ENCODE results near the gene CFAP74. TPM values are rescaled to one million over a fixed set of nuclear protein-coding genes. Genes with fewer than 3 reads are reported as not detected.
"Not testable (repeated sequence)": the region's sequence is repeated elsewhere in the genome, so short reads cannot be mapped to it uniquely, and the experiment has no call there.

CFAP74 gene
- total and polyA plus RNA-seq, 2 experiments from 2014 or later, result not detected

GRCh38 chr1:1985375-1986050 lies 18.1 kb downstream of the CFAP74 start:
- TF ChIP-seq EZH2 (IDR thresholded peaks at IDR 0.05; ENCODE audit: borderline replicate concordance) (no peak), EZH2phosphoT487 (IDR thresholded peaks at IDR 0.05; ENCODE audit: low read depth, severe bottlenecking, unreplicated experiment) (no peak)
- TF ChIP-seq, protein P1, sequence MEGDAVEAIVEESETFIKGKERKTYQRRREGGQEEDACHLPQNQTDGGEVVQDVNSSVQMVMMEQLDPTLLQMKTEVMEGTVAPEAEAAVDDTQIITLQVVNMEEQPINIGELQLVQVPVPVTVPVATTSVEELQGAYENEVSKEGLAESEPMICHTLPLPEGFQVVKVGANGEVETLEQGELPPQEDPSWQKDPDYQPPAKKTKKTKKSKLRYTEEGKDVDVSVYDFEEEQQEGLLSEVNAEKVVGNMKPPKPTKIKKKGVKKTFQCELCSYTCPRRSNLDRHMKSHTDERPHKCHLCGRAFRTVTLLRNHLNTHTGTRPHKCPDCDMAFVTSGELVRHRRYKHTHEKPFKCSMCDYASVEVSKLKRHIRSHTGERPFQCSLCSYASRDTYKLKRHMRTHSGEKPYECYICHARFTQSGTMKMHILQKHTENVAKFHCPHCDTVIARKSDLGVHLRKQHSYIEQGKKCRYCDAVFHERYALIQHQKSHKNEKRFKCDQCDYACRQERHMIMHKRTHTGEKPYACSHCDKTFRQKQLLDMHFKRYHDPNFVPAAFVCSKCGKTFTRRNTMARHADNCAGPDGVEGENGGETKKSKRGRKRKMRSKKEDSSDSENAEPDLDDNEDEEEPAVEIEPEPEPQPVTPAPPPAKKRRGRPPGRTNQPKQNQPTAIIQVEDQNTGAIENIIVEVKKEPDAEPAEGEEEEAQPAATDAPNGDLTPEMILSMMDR (IDR thresholded peaks at IDR 0.05; ENCODE audit: poor library complexity), result no peak
- WGBS (ENCODE audit: low lambda C conversion rate, missing lambda C conversion rate), result 86% methylated on average over 27 of the region's 32 CpGs

GRCh38 chr1:1984560-1985070 lies 19.0 kb downstream of the CFAP74 start:
- Histone ChIP-seq H3K79me2 (no peaks in the 10 kb centered on the region), H3K4me3 (no peak overlapping the region), H3K27me3 (no peaks in the 10 kb centered on the region), H3K4me2 (no peak overlapping the region), H3K27ac (no peak overlapping the region), H2AFZ (no peak overlapping the region), H3K4me1 (ENCODE audit: insufficient read depth) (no peaks in the 10 kb centered on the region), H3K9me2 (replicated peaks; ENCODE audit: insufficient read depth) (no peaks in the 10 kb centered on the region), H3K9me3 (ENCODE audit: low read depth) (no peaks in the 10 kb centered on the region), H3K36me3 (replicated peaks; ENCODE audit: insufficient read depth, low read depth) (no peaks in the 10 kb centered on the region), H4K20me1 (ENCODE audit: insufficient read depth, poor library complexity, severe bottlenecking) (no peaks in the 10 kb centered on the region)
- DNase-seq (ENCODE audit: low spot score), result no peak
- no peak for TF ChIP-seq EZH2 (IDR thresholded peaks at IDR 0.05; ENCODE audit: borderline replicate concordance)
- TF ChIP-seq EZH2phosphoT487 (IDR thresholded peaks at IDR 0.05; ENCODE audit: low read depth, severe bottlenecking, unreplicated experiment), result no peak
- WGBS (ENCODE audit: low lambda C conversion rate, missing lambda C conversion rate), result 92% methylated on average over 16 of the region's 17 CpGs

More at GRCh38 chr1:1985375-1986050, 18.1 kb downstream of the CFAP74 start:
- H3K9me3 ChIP-seq (ENCODE audit: low read depth), result no peaks in the 10 kb centered on the region
- no peaks in the 10 kb centered on the region for H3K9me2 ChIP-seq (replicated peaks; ENCODE audit: insufficient read depth)
- no peaks in the 10 kb centered on the region for H3K79me2 ChIP-seq
- H3K27me3 ChIP-seq, result no peaks in the 10 kb centered on the region
- no peak overlapping the region for H3K4me2 ChIP-seq
- H3K36me3 ChIP-seq (replicated peaks; ENCODE audit: insufficient read depth, low read depth), result no peaks in the 10 kb centered on the region
- H2AFZ ChIP-seq, result no peak overlapping the region
- H3K4me1 ChIP-seq (ENCODE audit: insufficient read depth), result no peaks in the 10 kb centered on the region
- no peaks in the 10 kb centered on the region for H4K20me1 ChIP-seq (ENCODE audit: insufficient read depth, poor library complexity, severe bottlenecking)
- no peak overlapping the region for H3K4me3 ChIP-seq
- no peak overlapping the region for H3K27ac ChIP-seq
- DNase-seq (ENCODE audit: low spot score), result no peak

- Histone ChIP-seq H3K4me1 (ENCODE audit: insufficient read depth) (no peaks in the 10 kb centered on the region), H3K9me2 (replicated peaks; ENCODE audit: insufficient read depth) (no peaks in the 10 kb centered on the region), H3K27me3 (no peaks in the 10 kb centered on the region), H3K9me3 (ENCODE audit: low read depth) (no peaks in the 10 kb centered on the region), H3K27ac (no peak overlapping the region), H2AFZ (no peak overlapping the region), H3K4me2 (no peak overlapping the region), H3K36me3 (replicated peaks; ENCODE audit: insufficient read depth, low read depth) (no peaks in the 10 kb centered on the region), H3K79me2 (no peaks in the 10 kb centered on the region), H4K20me1 (ENCODE audit: insufficient read depth, poor library complexity, severe bottlenecking) (no peaks in the 10 kb centered on the region), H3K4me3 (no peak overlapping the region)
- no peak for TF ChIP-seq EZH2phosphoT487 (IDR thresholded peaks at IDR 0.05; ENCODE audit: low read depth, severe bottlenecking, unreplicated experiment)
- WGBS (ENCODE audit: low lambda C conversion rate, missing lambda C conversion rate), result 92% methylated on average over 36 of the region's 36 CpGs
- DNase-seq (ENCODE audit: low spot score), result no peak
Measured at GRCh38 chr1:1982379-1983232, 21.0 kb downstream of the CFAP74 start.

GRCh38 chr1:1981631-1982327 lies 21.8 kb downstream of the CFAP74 start:
- not testable (repeated sequence) for H3K9me2 ChIP-seq (replicated peaks; ENCODE audit: insufficient read depth); H3K4me3 ChIP-seq; H3K9me3 ChIP-seq (ENCODE audit: low read depth); H3K27ac ChIP-seq; H3K36me3 ChIP-seq (replicated peaks; ENCODE audit: insufficient read depth, low read depth); H3K4me1 ChIP-seq (ENCODE audit: insufficient read depth); DNase-seq (ENCODE audit: low spot score); H3K79me2 ChIP-seq; H3K27me3 ChIP-seq; H4K20me1 ChIP-seq (ENCODE audit: insufficient read depth, poor library complexity, severe bottlenecking); H3K4me2 ChIP-seq; H2AFZ ChIP-seq
- 67% methylated on average over 3 of the region's 73 CpGs for WGBS (ENCODE audit: low lambda C conversion rate, missing lambda C conversion rate)
